HG02759 (cell line): ENCODE data around the gene FAM83D.
A peak's percentile ranks its signal among the peaks of the same experiment; 100 is the strongest.

Experiments used
- ATAC-seq: cut with Tn5 transposase; IDR thresholded peaks from one replicate; pipeline ENCODE4 v1.9.1; 2021; ENCODE audit warnings: mild to moderate bottlenecking, moderate library complexity; ENCODE audit not compliant: unreplicated experiment

Gene FAM83D

DNA sequence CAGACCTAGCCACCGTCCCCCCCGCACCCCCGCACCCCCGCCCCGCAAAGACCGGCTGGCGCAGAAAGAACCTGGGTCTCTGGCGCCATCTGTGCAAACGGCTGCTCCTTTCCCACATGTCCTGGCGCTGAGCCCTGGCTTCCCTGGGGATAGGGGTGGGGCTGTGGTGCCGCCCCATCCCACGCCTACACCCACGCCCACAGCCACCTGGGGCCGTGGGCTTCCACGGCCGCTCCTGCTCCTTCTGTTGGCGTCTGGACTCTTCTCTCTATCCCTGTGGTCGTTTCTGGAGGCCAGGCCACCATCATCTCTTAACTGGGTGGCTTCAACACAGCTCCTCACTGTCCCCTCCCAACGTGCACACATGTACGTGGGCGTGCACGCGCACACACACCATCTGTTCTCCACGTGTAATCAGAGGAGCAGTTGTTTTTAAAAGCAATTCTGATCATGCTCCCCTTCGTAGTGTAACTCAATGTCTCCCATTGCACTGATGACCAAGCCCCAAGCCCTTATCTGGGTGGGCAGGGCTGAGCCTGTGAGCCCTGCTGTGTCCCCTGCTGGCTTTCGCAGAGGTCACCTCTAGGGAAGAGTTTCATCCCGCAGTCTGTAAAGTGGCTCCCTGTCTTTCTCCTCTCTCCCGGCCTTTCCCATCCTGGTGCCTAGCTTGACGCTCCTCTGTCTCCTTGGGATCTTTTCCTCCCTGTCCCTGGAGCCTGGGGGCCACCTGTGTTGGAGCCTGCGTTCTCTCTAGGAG is 31.9 kb upstream of the FAM83D start:
- no peak for ATAC-seq

DNA sequence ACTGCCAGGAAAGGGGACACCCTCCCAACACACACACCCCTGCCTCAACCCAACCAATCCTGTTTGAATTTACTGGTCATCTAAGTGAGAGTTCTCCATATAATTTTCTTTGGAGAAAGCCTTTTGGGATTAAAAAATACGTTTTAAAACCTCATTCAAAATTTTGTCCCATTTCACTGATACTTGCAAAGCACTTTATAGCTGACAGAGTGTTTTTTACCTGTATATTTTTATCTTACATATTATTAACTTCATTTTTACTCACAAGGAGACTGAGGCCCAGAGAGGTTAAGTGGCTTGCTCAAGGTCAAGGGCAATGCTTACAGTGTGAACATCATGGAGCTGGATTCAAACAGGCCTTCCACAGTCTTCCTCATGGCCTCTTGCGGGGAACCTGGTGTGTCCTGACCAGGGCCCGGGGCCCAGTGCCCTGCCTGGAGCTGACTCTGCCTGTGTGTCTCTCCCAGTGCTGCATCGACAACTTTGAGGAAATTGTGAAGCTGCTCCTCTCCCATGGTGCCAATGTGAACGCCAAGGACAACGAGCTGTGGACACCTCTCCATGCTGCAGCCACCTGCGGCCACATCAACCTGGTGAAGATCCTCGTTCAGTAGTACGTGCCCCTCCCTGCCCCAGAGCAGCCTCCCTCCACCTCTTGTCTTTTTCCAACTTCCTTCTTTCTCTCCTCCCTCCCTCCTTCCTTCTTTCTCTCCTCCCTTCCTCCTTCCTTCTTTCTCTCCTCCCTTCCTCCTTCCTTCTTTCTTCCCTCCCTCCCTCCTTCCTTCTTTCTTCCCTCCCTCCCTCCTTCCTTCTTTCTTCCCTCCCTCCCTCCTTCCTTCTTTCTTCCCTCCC is 30.9 kb upstream of the FAM83D start:
- no peak for ATAC-seq

DNA sequence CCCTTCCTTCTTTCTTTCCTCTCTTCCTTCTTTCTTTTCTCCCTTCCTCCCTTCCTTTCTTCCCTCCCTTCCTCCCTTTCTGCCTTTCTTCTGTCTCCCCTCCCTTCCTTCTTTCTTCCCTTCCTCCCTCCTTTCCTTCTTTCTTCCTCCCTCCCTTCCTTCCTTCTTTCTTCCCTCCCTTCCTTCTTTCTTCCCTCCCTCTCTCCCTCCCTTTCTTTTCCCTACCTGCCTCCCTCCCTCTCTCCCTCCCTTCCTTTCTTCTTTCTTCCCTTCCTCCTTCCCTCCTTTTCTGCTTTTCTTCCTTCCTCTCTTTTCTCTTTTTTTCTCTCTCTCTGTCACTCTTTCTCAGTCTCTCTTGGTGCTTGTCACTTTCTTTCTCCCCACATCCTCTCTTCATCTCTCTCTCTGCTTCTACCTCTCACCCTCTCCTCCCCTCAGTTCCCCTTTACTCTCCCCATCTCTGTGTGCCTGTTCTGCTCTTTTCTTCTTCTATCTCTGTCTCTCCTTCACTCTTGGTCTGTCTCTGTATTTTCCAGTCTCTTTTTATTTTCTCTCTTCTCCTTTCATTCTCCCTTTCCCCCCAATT is 30.1 kb upstream of the FAM83D start:
- ATAC-seq = no peak

DNA sequence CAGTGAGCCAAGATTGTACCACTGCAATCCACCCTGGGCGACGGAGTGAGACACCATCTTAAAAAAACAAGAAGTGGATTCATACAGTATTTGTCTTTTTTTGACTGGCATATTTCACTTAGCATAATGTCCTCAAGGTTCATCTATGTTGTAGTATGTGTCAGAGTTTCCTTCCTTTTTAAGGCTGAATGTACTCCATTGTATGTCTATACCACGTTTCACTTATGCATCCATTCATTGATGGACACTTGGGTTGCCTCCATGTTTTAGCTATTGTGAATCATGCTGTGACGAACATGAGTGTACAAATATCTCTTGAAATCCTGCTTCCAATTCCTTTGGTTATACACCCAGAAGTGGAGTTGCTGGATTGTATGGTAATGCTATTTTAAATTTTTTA is 28.9 kb upstream of the FAM83D start:
- ATAC-seq = no peak

DNA sequence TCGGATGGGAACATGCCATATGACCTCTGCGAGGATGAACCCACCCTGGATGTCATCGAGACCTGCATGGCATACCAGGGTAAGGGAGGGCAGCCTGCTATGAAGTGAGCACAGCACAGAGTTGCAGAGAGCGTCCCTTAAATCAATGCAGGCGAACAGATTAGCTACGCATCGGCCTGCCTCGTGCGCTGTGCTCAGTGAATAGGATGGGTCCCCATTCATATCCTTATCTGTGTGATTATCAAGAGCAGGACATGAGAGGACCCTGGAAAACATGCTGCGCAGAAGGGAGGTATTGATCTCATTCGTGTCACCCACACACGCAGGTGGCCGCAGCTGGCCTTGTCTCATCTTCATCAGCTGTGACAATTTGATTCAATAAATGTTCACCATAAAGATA is 25.6 kb upstream of the FAM83D start:
- ATAC-seq = no peak

DNA sequence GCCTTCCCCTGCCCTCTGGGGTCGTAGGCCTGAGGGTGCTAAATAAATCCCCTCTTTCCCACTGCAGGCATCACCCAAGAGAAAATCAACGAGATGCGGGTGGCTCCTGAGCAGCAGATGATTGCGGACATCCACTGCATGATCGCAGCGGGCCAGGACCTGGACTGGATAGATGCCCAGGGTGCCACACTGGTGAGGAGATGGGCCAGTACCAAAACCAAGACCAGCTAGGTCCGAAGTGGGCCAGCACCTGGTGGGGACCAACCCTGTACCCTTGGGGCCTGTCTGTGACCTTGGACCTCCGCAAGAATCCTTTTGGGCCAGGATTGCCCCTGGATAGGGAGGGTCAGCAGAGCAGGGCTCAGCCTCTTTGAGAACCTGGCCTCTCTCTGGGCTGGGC is 23.6 kb upstream of the FAM83D start:
- no peak for ATAC-seq

DNA sequence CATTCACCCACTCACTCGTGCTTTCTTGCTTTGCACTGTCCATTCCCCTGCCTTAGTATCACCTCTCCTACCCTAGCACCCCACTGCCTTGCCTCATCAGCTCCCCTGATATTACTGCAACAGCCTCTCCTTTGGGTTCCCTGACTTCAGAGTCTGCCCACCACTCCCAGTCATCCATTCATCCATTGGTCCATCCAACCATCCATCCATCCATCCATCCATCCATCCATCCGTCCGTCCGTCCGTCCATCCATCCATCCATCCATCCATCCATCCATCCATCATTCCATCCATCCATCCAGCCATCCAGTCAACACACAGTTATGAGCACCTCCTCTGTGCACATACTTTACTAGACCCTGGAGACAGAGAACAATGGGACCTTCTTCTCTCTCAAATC is 22.9 kb upstream of the FAM83D start:
- ATAC-seq = no peak

DNA sequence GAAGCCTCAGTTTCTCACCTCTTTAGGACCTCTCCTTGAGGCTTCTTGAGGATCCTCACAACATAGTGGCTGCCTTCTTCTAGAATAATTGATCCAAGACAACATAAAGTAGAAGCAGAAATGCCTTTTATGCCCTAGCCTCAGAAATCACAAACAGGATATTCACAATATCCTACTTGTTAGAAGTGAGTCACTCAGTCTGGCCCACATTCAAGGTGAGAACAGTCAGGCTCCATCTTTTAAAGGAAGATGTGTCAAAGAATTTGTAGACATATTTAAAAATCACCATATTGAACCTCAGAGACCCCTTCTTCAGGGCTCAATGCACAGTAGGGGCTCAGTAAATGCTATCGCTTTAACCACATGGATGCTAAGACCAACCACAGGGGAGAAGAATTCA is 20.8 kb upstream of the FAM83D start:
- no peak for ATAC-seq

DNA sequence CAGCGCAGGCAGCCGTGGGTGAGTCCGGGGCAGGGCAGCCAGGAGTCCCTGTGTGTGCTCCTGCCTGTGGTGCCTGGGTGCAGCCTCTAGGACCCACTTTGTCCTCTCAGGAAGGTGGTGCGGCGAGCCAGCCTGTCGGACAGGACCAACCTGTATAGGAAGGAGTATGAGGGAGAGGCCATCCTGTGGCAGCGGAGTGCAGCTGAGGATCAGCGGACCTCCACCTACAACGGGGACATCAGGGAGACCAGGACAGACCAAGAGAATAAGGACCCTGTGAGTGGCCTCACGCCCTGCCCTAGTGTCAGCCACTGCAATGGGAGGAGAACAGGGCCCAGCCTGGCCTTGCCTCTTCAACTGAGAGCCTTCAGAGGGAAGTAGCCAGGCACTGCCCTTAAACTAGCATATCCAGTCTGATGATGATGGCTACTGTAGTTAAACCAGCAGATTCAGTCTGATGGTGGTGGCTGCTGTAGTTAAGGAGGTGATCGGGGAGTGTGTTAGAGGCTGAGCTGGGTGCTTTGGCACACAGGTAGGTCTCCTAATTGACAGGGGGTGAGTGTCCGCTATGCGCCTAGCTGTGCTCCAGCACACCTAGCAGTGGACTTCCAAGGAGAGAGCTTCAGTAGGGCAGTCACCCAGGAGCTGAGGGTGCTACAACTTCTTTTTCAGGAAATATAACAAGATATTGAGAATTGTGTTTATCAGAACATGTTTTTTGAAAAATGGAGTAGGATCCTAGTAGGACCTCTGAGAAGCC is 18.1 kb upstream of the FAM83D start:
- no peak for ATAC-seq

DNA sequence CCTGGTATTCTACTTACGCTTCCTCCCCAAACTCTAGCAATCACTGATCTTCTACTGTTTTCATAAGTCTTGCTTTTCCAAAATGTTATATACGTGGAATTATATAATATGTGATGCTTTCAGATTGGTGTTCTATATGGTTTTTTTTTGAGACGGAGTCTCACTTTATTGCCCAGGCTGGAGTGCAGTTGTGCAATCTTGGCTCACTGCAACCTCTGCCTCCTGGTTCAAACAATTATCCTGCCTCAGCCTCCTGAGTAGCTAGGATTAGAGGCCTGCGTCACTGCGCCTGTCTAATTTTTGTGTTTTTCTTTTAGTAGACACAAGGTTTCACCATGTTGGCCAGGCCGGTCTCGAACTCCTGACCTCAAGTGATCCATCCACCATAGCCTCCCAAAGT is 10.9 kb upstream of the FAM83D start:
- no peak for ATAC-seq

DNA sequence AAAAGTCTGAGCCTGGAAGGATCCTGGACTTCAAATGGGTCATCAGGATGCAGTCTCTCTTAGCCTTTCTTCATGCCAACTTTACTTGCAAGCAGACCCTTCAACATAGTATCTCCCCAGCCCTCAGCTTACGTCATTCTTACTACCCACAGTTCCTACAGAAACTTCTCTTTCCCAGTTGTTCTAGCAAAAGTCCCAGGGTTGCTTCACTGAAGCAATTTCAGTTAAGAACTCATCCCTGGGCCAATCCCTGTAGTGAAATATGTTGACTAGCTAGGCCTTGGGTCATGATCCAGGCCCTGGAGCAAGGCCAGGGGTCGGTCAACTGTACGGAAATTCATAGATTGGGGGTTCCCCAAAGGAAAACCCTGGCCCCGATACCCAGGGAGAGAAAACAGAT is 8.6 kb upstream of the FAM83D start:
- ATAC-seq = no peak

DNA sequence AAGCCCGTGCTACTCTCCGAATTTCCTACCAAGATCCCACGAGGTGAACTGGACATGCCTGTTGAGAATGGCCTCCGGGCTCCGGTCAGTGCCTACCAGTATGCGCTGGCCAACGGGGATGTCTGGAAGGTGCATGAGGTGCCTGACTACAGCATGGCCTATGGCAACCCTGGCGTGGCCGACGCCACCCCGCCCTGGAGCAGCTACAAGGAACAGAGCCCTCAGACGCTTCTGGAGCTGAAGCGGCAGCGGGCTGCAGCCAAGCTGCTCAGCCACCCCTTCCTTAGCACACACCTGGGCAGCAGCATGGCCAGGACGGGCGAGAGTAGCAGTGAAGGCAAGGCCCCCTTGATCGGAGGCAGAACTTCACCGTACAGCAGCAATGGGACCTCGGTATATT is 8.0 kb upstream of the FAM83D start:
- ATAC-seq = no peak

DNA sequence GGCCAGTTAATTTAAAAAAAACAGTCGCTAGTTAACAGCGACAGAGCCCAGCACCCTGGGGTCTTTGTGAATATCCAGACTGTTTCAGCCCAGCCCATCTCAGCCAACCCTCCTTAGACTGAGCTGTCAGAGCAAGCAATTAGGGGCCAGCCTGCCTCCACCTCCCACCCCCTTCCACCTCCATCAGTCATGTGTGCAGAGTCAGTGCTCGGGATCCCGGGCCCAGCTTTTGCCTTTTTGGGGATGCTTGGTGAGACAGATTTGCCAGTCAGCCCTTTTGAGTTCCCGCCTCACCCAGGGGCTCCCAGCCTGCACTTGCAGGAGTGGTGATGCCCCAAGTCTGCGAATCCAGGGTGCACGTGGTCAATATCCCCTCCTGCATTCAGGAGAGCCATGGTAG is 6.5 kb upstream of the FAM83D start:
- no peak for ATAC-seq

DNA sequence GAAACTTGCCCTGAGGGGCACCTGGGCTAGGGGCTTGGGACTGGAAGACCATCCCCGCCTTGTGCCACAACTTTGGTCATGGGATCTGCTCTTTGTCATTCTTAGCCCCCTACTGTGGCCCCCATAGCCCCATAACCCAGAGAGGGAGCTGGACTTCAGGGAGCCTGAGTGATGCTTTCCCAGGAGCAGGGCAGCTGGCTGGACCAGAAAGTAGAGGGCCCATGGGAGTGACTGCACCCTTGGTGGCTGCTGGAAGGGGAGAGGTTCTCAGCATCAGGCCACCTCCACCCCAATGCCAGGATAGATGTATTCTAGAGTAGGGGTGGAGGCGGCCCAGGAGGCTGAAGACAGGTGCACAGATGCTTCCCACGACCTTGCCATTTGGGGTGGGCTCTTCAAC is 5.8 kb upstream of the FAM83D start:
- ATAC-seq = no peak

DNA sequence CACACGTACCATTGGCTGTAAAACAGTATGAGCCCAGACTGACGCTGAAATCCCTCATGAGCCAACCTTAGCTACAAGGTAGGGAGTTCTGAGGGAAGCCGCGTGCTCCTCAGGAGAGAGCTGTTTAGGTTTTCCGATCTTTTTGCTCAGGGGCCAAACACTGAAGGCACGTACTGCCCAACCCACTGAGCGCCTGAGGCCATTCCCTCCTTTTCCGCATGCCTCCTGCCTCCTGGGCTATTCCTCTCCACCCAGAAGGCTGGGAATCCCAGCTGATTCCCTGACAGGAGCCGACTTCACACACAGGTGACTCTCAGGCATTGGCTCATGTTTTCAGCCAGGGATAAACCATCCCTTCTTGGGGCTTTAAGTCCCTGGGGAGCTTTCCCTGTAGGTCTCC is 5.4 kb upstream of the FAM83D start:
- no peak for ATAC-seq

DNA sequence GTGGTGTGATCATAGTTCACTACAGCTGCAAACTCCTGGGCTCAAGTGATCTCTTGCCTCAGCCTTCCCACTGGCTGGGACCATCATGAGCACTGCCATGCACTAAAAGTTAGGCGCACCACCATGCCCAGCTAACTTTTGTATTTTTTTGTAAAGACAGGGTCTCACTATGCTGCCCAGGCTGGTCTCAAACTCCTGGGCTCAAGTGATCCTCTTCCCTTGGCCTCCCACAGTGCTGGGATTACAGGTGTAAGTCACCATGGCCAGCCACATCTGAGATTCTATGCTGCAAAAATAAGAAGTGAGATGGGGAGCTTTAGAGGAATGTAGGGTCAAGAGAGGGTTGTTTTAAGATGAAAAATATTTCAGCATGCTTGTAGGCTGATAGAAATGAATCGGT is 1.5 kb upstream of the FAM83D start:
- no peak for ATAC-seq

DNA sequence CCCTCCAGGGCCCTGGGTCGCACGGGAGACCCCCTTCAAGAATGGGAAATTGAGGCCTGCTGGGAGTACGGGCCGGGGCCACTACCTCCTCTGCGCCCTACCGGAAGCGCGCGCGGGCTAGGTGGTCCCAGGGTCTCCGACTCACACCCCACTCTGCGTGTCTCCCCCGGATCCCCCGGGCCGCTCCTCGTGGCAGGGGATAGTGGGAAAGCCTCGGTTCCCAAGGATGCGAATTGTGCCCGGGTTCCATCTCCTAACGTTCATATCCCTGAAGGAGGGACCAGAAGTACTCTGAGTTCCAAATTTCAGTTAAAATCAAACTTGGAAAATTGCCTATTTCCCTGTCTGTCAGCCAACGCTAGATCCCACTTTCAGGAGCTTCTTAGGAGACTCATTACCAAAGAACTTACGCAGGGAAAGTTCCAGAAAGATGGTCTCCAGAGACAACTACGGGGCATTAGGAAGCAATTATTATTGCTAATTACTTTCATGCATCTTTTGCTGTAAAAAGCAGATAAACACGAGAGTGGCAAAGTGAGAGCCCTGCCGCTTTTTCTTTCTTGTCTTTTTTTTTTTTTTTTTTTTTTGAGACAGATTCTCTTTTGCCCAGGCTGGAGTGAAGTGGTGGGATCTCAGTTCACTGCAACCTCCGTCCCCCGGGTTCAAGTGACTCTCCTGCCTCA is 858 bp downstream of the FAM83D start:
- peak; percentile 1 for ATAC-seq

DNA sequence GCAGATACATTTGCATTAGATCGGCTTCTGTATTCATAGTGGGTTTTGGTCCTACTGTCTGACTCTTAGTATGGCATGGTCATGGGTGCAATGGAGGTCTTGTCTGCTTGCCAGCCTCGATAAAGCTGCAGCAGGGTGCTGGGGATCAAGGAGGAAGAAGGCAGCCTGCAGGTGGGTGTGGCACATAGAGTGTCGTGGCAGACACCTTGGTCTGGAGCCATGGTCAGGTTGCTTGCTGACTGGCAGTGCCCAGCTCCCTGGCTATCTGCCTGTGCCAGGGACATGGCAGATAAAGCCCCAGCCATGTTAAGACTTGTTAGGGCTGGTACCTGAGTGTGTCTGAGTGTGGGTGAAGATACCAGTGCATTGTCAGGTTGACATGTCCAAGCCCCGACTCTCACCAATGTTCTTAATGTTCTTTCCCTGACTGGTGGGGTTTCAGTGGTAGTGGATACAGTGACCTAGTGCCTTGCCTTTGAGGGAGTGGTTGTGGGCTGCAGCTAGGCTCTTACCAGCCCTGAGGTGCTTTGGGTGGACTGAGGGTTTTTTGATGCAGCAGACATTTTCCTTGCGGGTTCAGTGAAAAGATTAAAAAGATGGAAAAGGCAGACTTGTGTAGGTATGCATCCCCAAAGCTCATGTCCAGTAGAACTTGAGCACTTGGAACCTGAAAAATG is 1.8 kb downstream of the FAM83D start:
- ATAC-seq = no peak

DNA sequence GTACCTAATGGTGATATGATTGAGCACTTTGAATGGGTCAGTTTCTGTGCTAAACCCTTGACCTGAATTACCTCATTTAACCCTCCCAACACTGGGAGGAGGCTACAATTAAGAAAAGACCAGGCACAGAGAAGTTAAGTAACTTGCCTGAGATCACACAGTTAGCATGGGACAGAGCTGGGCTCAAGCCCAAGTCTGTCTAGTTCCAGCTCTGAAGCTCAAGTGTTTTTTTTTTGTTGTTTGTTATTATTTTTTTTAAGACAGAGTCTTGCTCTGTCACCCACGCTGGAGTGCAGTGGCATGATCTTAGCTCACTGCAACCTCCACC is 4.0 kb downstream of the FAM83D start:
- no peak for ATAC-seq

DNA sequence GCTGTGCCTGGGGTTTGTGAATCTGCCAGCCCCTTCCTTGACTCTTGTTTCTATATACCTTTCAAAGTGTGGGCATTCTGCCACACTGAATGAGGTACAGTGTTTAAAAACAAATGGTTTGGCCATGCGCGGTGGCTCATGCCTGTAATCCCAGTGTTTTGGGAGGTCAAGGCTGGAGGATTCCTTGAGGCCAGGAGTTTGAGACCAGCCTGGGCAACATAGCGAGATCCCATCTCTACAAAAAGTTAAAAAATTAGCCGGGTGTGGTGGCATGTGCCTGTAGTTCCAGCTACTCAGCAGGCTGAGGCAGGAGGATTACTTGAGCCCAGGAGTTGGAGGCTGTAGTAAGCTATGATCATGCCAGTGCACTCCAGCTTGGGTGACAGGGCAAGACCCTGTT is 5.8 kb downstream of the FAM83D start:
- ATAC-seq = no peak
